Epidermal melanocyte (primary cell): ENCODE data around the gene SLC4A2.
A peak's percentile ranks its signal among the peaks of the same experiment; 100 is the strongest.

Experiments
- DNase-seq: peaks from one replicate; pipeline ENCODE4 v3.0.0; 2011; ENCODE audit warnings: low spot score; ENCODE audit not compliant: insufficient read length

Gene SLC4A2

DNA sequence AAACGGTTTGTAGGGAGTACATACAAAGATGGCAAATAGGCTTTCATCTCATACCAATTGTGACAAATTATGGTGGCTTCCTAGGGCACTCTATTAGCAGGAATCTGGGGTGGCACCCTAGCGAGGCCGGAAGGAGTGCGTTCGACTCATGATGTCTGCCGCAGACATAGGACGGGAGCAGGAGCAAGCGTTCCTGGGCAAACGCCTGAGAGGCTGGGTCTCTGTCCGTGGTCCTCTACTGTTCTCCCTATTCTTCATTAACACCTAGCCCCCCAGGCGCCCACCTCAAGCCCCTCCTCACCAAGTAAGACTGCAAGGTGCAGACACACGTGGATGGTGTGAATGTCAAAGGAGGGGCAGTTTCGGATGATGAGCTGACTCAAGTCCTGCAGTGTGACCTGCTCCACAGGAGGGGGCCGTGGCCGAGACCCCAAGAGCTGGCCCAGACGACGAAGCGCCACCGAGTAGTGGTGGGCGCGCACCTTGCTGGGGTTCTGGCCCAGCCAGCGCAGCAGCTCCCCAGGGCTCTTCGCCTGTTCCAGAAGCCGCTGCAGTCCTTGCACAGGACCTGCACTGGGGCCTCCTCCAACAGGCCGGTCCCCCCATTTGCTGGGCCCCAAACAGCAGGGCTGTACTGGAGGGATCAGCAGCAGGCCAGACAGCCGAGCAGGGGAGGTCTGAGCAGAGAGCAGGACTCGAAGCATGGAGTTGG lies 20.0 kb downstream of the SLC4A2 start:
- DNase-seq, result no peak

DNA sequence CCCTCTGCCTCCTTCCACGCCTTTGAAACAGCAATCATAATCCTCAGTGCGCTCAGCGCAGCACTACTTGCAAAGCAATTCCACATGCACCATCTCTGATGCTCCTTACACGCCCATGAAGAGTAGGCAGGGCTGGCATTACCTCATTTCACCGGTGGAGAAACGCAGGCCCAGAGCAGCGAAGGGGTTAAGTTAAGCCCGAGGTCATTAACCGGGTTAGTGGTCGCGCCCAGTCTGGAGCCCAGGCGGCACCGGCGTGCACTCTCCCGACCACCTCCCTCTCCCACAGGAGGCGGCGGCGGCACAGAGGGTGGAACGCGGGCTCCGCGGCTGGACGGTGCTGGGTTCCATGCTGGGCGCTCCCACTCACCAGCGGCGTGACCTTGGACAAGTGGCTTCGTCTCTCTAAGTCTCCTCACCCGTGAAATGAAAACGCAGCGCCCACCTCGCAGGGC lies 20.7 kb downstream of the SLC4A2 start:
- no peak for DNase-seq

DNA sequence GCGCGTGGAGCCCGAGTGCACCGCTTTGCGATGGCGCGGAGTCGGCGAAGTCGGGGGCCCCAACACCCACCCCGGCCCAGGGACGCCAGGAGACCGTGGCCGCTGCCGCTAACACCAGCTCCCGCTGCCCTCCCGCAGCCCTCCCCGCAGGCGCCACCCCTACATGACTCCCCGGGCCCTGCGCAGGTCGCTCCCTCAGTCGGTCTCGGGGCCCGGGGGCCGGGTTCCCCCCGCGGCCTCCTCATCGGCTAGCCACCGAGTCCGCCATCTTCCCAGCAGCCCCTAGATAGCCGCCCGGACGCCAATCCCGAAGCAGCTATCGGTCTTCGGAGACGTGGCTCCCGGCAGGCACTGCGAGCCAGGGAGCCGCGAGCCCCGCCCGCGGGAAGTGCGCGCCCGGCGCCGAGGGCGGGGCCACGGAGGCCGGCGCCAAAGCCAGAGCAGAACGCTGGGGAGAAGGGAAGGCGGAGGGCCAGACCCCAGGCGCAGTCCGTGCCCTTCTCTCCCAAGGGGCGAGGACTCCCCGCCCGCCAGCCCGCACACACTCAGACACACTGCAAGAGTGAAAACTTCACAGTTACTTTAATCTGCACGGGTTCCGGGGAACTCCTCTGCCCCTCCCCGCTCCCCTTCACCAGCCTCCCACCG lies 21.3 kb downstream of the SLC4A2 start, which contains the start of gene FASTK:
Gene FASTK, minus strand, starts transcription at position 288 of the 648 bp plus-strand sequence. Its CDS starts 43 bp downstream, at position 245.
- DNase-seq, result peak; percentile 96

DNA sequence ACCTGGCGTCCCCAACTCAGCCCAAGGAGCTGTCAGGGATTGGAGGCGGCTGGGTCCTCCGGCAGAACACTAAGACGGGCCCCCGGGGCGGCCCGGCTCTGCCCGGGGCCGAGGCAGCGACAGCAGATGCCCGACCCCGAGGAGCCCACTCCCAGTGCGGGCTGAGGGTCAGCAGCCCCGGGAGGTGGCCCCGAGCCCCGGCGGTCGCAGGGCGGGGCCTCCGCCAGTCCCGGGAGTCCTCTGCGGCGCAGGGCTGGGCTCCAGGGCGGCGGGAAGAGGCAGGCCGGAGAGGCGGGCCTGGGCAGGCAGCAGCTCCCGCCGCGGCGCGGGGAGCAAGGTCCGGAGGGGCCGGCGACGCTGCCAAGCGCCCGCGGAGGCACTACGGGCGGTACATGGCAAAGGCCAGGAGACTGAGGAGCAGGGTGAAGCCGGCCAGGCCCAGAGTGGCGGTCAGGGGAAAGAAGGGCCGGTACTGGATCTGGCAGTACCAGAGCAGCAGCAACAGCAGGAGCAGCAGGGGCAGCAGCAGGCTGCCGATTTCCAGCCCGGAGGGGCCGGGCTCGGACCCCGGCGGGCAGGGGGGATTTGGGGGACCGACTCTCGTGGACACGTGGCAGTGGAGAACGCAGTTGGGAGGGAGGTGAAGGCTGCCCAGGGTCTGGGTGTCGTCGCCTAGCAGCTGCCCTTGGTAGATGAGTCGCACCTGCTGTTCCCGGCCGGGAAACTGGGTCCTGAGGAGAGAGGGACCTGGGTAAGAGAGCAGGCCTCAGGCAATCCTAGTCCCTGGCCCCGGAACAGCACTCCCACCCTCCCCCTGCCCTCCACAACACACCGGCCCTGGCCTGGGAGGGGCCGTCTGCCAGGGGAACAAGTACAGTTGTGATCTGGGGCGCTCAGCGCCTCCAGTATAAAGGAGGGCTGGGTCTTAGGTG lies 22.0 kb downstream of the SLC4A2 start:
- no peak for DNase-seq

DNA sequence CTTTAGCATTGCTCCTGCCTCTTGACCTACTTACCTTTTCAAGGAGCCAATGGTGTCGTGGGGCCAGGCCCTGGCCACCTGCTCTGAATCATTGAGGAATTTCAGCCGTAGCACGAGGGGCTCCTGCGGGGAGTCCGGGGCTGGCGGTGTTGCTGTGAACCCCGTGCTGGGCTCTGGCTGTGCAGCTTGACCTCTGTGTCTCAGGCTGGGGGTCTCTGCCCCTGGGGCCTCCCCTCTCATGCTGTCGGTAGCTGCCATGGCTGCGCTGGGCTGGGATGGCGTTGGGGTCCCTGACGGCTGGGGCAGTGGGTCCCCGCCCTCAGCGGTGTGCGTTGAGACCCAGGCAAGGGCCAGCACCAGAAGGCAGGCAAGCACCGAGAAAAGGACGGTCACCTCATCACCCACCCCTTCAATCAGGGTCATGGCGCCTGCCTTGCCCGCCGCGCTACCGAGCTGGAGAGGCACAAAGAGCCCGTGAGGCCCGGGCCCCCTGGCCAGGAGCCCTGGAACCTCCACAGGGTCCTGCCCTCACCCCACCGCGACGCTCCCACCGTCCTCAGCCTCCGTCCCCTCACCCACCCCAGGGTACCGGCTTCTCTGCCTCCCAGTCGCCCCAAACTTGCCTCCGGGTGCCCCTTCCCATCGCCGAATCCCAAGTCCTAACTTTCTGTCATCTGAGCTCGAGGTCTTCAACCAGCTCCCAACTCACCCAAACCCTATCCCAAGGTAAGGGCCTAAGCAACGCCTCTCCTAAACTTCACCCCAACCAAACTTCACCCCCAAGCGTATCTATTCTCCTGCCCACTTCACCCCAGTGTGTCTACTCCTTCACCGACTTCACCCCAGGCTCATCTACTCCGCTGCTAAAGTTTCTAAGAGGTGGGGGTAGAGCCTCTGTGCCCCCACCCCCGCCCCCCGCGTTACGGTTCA lies 23.0 kb downstream of the SLC4A2 start:
- DNase-seq, result no peak

DNA sequence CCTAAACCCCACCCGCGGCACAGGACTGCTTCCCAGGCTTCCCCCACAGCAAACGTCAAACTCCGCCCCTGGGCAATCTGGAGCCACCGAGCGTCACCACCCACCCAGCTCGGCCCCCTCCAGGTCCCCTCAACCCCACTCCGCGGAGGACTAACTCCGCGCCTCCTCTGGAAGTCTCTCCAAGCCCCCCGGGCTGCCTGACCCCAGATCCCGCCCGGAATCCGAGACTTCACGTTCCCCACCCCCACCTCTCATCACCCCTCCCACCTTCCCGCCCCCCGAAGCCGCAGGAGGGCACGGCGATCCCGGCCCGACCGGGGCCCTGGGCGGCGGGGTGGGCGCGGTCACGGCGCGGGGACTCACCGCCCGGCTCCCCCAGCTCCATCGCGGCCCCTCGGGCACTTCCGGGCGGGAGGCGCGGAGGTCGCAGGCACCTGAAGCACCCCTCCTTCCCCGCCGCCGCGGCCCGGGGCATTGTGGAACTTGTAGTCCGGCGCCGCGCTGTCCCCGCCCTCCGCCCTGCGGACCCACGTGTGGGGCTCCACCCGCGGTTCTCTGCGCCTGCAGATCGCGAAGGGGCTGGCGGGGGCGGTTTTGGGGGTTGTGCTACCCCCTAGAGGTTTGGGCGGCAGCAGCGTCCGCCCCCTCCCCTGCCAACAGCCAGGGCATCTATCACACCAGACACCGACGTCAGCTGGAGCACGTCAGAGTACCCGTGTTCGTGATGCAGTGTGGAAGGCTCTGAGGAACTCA lies 23.9 kb downstream of the SLC4A2 start, which contains the start of gene TMUB1:
Gene TMUB1, minus strand, starts transcription at position 423 of the 753 bp plus-strand sequence. CDS start 930 bp downstream, outside the sequence.
- DNase-seq, result no peak

DNA sequence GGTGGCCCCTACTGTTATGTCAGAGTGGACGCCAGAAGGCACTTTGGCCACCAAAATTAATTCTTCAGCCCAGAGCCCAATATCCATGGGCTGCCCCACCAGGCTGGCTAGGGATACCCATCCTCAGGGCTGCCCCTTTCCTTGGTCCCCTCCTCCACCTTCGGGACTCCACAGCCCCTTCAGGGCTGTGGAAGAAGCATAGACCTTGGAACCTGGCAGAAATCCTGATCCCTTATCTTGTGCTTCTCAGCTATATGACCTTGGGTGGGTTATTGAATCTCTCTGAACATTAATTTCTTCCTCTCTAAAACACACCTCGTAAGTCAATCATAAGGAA lies 24.4 kb downstream of the SLC4A2 start:
- no peak for DNase-seq

DNA sequence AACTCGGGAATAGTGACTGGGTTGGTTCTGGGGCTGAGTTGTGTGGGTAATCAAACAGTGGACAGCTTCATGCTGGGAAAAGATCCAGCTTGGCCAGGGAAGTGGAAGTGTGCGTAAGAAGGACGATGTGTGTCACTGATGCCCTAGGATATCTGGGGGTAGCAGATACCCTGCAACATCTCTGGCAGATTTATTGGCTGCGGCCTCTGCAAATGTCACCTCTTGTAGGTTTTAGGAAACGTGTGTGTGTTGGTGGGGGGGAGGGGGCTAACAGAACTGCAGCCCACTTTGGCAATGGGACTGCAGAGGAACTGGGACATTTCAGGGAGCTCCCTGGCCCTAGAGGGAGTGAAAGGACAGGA lies 25.9 kb downstream of the SLC4A2 start:
- DNase-seq, result no peak

DNA sequence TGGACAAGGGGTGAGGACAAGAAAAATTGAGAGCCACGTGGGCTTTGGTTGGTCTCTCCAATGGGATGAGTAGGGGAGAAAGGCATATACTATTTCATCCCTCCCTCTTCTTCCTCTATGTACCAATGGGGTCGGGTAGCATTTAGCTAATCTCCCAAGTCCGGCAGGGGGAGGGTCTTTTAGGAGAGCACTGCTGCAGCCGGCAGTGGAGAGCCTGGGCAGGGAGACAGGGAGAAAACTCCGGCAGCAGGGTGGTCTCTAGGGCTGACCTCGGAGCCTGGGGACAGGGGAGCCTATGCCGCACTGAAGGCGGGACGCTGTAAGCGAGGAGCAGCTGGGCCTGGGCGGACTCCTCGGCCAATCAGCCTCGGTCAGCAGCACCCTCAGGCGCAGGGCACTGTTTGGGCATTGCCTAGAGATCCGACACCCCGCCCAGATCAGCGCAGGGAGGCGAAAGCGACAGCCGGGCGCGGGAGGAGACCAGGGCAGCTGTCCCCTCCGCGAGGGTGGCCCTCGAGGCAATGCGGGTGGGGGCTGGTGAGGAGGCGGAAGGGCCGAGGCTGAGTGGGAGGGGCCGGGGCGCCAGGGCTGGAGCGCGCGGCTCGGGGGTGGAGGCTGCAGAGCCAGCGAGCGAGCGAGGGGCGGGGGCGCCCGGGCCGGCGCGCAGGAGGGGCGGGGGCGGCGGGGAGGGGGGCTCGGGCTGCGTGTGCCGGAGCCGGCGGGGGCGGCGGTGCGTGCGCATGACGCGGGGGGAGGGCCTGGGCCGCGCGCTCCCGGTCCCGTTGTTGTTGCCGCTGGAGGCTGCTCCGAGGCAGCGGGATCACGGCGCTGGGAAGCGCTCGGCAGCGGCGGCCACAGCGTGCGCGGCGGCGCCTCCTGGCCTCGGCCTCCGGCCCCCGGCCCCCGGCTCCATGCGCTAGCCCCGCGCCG lies 26.6 kb downstream of the SLC4A2 start, which contains the start of gene AGAP3:
Gene AGAP3, plus strand, starts transcription at position 785 of the 930 bp plus-strand sequence. CDS start 267 bp downstream, outside the sequence.
- peak; percentile 88 for DNase-seq

DNA sequence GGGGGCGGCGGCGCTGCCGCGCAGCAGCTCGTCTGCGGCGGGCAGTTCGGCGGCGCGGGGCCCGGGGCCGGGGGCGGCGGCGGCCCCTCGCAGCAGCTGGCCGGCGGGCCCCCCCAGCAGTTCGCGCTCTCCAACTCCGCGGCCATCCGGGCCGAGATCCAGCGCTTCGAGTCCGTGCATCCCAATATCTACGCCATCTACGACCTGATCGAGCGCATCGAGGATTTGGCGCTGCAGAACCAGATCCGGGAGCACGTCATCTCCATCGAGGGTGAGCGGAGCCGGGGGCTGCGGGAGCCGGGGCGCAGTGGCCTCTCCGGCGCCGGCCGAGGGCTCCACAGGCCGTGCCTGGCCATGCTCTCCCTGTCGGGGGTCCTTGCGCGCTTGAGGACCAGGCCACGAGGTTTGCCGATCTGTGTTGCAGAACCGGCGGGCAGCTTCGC lies 27.4 kb downstream of the SLC4A2 start:
- DNase-seq, result no peak

DNA sequence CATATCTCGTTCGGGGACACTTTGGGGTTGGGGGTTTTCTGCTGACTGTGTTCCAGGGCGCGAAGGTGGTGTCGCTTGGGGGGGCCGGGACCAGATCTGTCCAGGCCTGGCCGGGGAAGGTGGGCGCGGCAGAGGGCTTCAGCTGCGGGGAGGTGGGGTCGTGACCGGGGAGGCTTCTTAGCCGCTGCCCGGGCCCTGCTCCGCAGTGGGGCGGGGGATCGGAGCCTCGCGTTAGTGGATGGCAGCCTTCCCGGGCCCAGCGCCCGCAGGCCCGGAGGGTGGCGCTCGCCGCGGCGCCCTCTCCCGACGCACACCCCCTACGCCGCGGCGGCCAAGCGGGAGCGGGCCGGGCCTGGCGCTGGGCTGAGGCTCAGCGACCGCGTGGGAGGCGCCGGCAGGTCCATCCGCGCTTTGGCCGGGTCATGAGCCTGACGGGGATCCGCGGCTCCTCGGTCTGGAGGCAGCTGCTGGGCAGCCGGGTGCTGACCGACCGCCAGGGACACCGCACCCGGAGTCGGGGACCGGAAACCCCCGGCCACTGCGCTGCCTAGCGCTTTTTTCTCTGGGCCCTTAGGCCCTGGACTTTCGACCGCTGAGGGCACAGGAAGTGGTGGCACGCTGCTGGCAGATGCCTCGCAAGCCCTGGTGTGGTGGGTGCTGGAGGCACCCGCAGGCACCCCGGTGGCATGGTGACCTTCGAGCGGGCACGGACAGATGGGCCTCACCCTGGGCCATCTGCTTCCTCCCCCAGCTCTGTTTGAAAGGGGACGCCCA lies 28.0 kb downstream of the SLC4A2 start:
- DNase-seq, result no peak

DNA sequence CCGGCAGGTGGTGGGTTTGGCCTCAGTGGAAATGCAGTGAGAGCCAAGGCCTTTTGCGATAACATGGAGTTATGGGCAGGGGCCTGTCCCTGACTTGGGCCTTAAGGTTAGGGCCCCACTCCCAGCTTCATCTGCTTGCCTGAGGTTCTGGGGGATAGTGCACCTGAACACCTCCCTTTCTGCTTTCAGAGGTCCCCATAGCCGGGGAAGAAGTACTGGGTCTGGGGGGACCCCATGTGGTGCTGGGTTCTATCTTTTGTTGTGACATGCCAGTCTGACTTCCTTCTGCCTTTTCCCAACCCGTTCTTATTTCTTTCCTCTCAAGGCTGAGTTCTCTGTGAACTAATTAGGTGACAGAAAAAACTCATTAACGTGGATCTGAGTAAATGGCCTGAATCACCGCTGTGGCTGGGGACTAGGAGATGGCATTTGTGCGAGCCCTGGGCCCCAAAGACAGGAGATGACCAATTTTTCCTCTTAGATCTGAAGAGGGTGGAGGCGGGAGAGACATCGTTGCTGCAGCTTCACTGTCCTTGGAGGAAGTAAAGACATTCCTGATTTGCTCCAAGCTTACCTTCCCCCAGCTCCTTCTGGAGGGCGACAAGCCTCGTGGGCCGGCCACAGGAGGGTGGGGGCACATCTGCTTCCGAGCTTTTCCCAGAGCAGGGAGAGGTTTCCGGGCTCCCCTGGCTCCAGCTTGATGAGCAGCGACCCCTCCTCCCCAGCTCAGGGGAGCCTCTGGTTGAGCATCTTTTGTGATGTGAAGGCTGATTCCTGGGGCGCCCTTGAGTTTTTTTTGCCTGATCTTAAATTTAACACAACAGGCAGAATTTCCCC lies 28.8 kb downstream of the SLC4A2 start:
- no peak for DNase-seq

DNA sequence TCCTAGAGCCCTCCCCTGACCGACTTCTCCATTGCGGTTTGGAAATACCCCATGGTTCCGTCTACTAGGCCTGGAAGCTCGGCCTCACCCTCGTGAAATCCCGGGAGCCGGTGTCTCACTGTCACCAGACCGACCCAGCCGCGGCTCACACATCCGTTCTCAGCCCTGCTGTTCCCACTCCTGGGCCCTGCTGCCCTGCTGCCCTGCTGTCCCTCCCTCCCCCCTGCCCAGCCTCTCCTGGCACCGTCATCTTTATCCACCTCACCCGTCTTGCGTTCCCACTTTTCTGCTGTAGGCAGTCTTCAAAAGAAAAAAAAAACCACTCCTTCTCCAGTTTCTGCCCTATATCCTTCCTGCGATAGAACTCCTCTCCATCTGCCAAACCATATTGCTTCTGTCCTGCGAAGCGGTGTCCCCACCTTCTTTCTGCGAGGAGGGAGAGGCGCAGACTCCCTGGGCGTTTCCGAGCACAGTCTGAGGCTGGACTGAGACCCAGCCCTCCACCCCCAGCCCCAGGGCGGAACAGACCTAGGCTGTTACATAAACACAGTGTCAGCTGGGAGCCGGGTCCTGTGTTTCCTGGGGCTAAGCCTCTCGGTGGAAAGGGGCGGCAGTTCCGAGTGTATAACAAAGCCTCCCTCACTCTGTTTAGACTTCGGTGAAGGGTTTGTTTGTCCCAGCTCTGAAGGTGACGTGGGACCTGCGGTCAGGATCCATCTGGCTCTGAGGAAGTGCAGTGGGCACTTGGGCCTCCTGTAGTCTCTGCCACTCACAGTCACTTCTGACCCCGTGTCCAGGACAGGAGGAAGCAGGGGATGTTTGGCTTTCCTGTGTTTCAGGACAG lies 29.7 kb downstream of the SLC4A2 start:
- peak; percentile 70 for DNase-seq

DNA sequence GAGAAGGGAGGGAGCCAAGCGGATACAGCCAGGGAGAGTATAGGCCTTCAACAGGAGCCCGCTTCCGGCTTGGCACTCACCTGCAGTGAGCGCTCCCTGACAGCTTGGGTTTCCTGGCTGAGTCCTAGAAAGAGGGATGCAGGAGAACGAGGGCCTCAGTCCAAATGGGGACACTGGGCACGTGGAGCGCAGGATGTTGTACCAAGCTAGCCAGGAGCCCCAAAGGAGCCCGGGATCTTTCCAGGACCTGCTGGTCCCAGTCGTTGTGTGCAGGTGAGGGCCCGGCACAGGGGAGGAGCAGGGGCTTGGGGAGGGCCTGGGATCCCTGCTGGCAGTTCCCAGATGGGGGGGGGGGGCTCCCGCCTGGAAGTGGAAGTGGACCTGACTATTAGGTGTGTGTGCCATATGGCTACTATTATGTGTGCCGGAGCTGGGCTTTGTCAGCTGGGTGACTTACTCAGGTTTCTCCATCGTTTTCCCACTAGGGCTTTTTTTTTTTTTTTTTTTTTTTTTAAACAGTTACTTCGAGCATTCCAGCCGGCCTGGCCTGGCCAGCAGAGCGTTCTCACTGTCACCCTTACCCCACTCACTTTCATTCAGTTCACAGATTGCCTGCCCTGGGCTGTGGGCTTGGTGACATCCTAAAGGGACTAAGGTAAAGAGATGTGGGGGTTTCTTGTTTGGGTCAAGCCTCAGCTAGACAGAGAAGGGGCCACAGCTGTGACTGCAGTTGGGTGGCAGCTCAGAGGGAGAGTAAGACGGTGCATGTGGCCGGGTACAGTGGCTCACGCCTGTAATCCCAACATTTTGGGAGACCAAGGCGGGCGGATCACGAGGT lies 30.7 kb downstream of the SLC4A2 start:
- DNase-seq, result no peak

DNA sequence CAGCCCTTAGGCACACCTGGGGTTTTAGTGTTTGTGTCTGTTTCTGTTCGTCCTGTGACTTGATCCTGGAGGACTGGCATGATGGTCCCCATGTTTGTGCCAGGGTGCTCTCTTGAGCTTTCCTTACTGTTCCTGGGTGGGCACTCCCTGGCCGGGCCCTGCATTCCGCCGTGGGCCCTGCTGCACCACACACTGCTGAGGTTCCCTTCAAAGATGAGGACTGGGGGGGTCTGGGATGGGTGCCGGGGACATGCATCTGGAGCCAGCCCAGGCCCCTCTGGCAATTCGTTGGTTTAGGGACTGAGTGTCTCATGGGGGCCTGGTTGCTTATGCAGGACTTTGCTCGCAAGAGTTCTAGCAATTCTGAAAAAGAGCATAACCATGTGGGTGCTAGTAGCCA lies 31.6 kb downstream of the SLC4A2 start:
- no peak for DNase-seq
